ENCODE measurements around the gene RNF224. TPM values are rescaled to one million over a fixed set of nuclear protein-coding genes. Genes with fewer than 3 reads are reported as not detected.

RNF224 gene
- total RNA-seq, 1 experiment from 2014 or later, result 3.9 TPM

DNA sequence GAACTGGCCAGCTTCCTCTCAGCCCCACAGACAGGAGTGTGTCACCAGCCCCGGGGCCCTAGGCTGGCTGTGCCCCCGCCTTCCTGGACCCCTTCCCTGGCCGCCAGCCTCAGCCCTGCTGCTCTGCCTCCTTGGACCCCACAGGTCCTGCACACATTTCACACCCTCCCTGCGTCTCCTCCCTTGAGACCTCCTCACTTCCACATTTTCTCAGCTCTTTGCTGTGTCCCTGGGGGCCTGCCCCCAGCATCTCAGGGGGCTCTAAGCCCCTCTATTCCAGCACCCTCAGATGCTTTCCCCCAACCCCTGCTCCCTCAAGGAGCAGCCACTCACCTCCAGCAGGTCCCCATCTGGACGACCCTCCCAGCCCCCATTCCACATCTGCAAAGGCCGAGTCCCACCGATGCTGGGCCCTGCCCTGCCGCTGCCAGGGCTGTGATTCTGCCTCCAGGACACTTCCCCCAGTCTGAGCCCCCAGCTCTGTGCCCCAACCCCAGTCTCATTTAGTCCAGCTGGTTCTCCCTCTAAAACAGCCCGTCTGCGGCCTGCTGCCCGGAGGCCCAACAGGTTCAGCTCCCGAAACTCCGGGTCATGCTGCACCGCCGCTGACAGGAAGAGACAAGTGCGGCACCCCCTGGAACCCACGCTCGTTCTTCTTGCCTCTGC is 7.6 kb downstream of the RNF224 start:
- no peak for DNase-seq
- Histone ChIP-seq H3K4me1 (replicated peaks; ENCODE audit: insufficient read depth) (peaks cover 25% of the 10 kb centered on the region), H3K4me2 (no peak overlapping the region), H4K20me1 (ENCODE audit: insufficient read depth) (no peaks in the 10 kb centered on the region; the same call in 1 of the 2 replicates), H3K4me3 (no peak overlapping the region), H3K9me3 (ENCODE audit: insufficient read depth, low read depth) (no peaks in the 10 kb centered on the region), H3K27ac (no peak overlapping the region), H3K9me2 (ENCODE audit: insufficient read depth) (no peaks in the 10 kb centered on the region), H2AFZ (no peak overlapping the region), H3F3A (ENCODE audit: insufficient read depth, low read depth) (peaks cover 2% of the 10 kb centered on the region), H3K79me2 (ENCODE audit: low read depth) (peaks cover 28% of the 10 kb centered on the region), H3K27me3 (ENCODE audit: insufficient read depth, low read depth) (no peaks in the 10 kb centered on the region), H3K36me3 (ENCODE audit: low read depth) (no peaks in the 10 kb centered on the region)
- TF ChIP-seq EZH2 (IDR thresholded peaks at IDR 0.05; ENCODE audit: low read depth), result no peak
- TF ChIP-seq, protein P1, sequence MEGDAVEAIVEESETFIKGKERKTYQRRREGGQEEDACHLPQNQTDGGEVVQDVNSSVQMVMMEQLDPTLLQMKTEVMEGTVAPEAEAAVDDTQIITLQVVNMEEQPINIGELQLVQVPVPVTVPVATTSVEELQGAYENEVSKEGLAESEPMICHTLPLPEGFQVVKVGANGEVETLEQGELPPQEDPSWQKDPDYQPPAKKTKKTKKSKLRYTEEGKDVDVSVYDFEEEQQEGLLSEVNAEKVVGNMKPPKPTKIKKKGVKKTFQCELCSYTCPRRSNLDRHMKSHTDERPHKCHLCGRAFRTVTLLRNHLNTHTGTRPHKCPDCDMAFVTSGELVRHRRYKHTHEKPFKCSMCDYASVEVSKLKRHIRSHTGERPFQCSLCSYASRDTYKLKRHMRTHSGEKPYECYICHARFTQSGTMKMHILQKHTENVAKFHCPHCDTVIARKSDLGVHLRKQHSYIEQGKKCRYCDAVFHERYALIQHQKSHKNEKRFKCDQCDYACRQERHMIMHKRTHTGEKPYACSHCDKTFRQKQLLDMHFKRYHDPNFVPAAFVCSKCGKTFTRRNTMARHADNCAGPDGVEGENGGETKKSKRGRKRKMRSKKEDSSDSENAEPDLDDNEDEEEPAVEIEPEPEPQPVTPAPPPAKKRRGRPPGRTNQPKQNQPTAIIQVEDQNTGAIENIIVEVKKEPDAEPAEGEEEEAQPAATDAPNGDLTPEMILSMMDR (conservative IDR thresholded peaks at IDR 0.05), result no peak
- POLR2A ChIA-PET (ENCODE audit: unreplicated experiment), result no interaction called here
- intact Hi-C loops (cut with micrococcal nuclease; ENCODE audit: unreplicated experiment), result no loop called here
- CTCF ChIA-PET, result interaction anchor here (0.7 kb wide), 1 partner anchor 109 kb away, joined by 4 read pairs; no protein-coding TSS in a partner anchor
- BruUV-seq (replicated peaks), result no TSS peak

DNA sequence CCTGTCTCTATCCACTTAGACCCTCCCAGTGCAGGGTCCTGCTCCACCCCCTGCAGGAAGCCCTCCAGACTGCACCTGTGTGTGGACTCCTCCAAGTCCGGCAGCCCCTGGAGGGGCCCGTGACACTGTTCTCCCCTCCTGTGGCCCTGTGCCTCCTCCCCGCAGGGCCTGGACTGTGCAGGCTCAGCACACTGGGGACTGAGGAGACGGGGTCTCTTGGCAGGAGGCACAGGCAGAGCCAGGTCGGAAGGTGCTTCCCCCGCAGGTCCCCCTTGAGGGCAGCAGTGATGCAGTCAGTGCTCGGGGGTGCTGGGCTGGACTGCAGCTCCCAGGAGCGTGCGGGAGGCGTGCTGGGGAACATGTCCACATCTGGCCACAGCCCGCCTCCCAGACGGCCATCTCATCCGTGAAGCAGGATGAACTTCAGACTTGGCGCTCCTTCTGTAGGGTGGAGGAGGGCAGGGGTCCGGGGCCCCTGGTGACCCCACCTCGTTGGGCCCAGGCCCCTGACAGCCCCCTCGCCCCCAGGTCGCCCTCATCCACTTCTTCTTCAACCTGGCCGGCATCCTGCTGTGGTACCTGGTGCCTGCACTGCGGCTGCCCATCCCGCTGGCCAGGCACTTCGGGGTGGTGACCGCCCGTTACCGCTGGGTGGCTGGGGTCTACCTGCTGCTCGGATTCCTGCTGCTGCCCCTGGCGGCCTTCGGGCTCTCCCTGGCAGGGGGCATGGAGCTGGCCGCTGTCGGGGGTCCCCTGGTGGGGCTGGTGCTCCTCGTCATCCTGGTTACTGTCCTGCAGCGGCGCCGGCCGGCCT is 8.3 kb downstream of the RNF224 start:
- H3K36me3 ChIP-seq (ENCODE audit: low read depth), result no peaks in the 10 kb centered on the region
- H3K9me2 ChIP-seq (ENCODE audit: insufficient read depth), result no peaks in the 10 kb centered on the region
- H3K27me3 ChIP-seq (ENCODE audit: insufficient read depth, low read depth), result no peaks in the 10 kb centered on the region
- no peak overlapping the region for H2AFZ ChIP-seq
- H3K9me3 ChIP-seq (ENCODE audit: insufficient read depth, low read depth), result no peaks in the 10 kb centered on the region
- H3K4me3 ChIP-seq, result no peak overlapping the region
- H4K20me1 ChIP-seq (ENCODE audit: insufficient read depth), result no peaks in the 10 kb centered on the region; the same call in 1 of the 2 replicates
- no peak for DNase-seq
- H3K27ac ChIP-seq, result no peak overlapping the region
- ChIA-PET POLR2A (ENCODE audit: unreplicated experiment) (interaction anchor here (0.6 to 0.8 kb wide), 2 partner anchors 12 to 106 kb away, joined by 3 to 7 read pairs; no protein-coding TSS in a partner anchor), CTCF (interaction anchor here (0.6 to 1.8 kb wide), 7 partner anchors 21 to 189 kb away, joined by 3 to 10 read pairs (median 6); partner anchors contain the start of gene TOR4A)
- BruUV-seq (replicated peaks), result no TSS peak
- H3K4me2 ChIP-seq, result no peak overlapping the region
- TF ChIP-seq EZH2 (IDR thresholded peaks at IDR 0.05; ENCODE audit: low read depth), result no peak
- TF ChIP-seq, protein P1 (conservative IDR thresholded peaks at IDR 0.05), result no peak
- intact Hi-C loops (cut with micrococcal nuclease; ENCODE audit: unreplicated experiment), result no loop called here
- H3K79me2 ChIP-seq (ENCODE audit: low read depth), result peaks cover 30% of the 10 kb centered on the region
- H3K4me1 ChIP-seq (replicated peaks; ENCODE audit: insufficient read depth), result peaks cover 25% of the 10 kb centered on the region
- peaks cover 8% of the 10 kb centered on the region for H3F3A ChIP-seq (ENCODE audit: insufficient read depth, low read depth)

DNA sequence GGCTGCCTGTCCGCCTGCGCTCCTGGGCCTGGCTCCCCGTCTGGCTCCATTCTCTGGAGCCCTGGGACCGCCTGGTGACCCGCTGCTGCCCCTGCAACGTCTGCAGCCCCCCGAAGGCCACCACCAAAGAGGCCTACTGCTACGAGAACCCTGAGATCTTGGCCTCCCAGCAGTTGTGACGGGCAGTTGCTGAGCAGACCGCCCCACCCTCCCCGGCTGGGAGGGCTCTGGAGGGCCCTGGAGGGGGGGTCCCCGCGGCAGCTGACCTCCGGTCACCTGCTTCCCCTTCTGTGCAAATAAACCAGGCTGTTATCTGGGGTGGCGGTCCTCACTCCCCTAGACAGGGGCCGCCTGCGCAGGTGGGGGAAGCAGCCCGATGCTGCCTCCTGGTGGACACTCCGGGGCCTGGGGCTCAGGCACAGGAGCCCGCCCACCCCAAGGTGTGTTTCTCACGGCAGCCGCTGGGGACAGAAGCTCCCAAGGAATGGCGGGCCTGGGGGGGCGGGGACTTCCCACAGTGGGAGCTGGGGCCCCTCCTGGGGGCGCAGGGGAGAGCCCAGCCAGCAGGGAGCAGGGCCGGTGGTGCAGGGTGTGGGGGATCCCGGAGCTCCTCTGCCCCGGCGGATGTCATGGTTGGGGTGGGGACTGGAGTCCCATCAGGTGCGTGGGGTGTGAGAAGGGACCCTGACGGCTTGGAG is 9.1 kb downstream of the RNF224 start:
- Histone ChIP-seq H4K20me1 (ENCODE audit: insufficient read depth) (no peaks in the 10 kb centered on the region; the same call in 1 of the 2 replicates), H3K9me2 (ENCODE audit: insufficient read depth) (no peaks in the 10 kb centered on the region), H3K4me2 (no peak overlapping the region), H3K36me3 (ENCODE audit: low read depth) (no peaks in the 10 kb centered on the region), H3K27ac (no peak overlapping the region), H3K27me3 (ENCODE audit: insufficient read depth, low read depth) (no peaks in the 10 kb centered on the region), H3F3A (ENCODE audit: insufficient read depth, low read depth) (peaks cover 8% of the 10 kb centered on the region), H3K9me3 (ENCODE audit: insufficient read depth, low read depth) (no peaks in the 10 kb centered on the region), H3K79me2 (ENCODE audit: low read depth) (peaks cover 30% of the 10 kb centered on the region), H3K4me1 (replicated peaks; ENCODE audit: insufficient read depth) (peaks cover 25% of the 10 kb centered on the region), H2AFZ (no peak overlapping the region), H3K4me3 (no peak overlapping the region)
- TF ChIP-seq EZH2 (IDR thresholded peaks at IDR 0.05; ENCODE audit: low read depth), result no peak
- TF ChIP-seq, protein P1 (conservative IDR thresholded peaks at IDR 0.05), result peak; percentile 97
- CTCF ChIA-PET, result interaction anchor here (0.6 to 1.8 kb wide), 23 partner anchors 9 to 459 kb away, joined by 3 to 13 read pairs (median 4); partner anchors contain the start of genes NELFB, RNF224, TOR4A and TPRN
- BruUV-seq (replicated peaks), result no TSS peak
- peak; percentile 58 to 88 for DNase-seq
- POLR2A ChIA-PET (ENCODE audit: unreplicated experiment), result interaction anchor here (0.6 to 0.8 kb wide), 7 partner anchors 13 to 479 kb away, joined by 3 to 15 read pairs (median 4); partner anchors contain the start of gene NRARP
- intact Hi-C loops (cut with micrococcal nuclease; ENCODE audit: unreplicated experiment), result no loop called here

Data from PC-9 (cell line).